ENCODE data around the gene SLC6A12. TPM values are rescaled to one million over a fixed set of nuclear protein-coding genes. Genes with fewer than 3 reads are reported as not detected.
A peak's percentile ranks its signal among the peaks of the same experiment; 100 is the strongest.

Gene SLC6A12
- total and polyA plus RNA-seq, 7 donors, result 0.07 to 0.90 (median 0.30) TPM

DNA sequence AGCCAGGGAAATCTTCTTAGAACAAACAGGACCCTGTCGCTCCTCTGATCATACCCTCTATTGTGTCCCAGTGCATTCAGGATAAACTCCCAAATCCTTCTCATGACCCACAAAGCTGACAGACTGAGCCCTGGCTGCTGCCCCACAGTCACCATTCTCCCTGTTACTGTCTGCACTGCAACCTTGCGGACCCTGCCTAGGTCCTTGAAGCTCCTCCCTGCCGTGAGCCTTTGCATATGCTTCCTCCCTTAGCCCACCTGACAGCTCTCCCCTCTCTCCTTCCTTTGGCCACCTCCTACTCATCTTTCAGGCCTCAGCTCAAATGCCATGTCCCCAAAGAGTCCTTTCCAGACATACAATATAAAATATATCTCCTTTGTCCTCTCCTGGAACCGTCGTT, 62.4 kb downstream of the SLC6A12 start:
- WGBS, 3 donors, result 77 to 78% (median 78%) methylated on average over 5 of the region's 5 CpGs
- intact Hi-C loops (cut with DNase I), result no loop called here
- no peak for ATAC-seq
- peaks cover 0 to 11% (median 4%) of the 10 kb centered on the region in 3 donors for H3K27me3 ChIP-seq (ENCODE audit: insufficient read depth in 3 of 3, low read length in 2 of 3)
- no peaks in the 10 kb centered on the region for H3K9me3 ChIP-seq
- no peaks in the 10 kb centered on the region for H3K36me3 ChIP-seq (ENCODE audit: insufficient read depth in 1 of 2, low read depth in 1 of 2)
- H3K4me3 ChIP-seq, result no peak overlapping the region
- no peak for DNase-seq
- H3K4me1 ChIP-seq, result no peaks in the 10 kb centered on the region
- TF ChIP-seq, protein P1, sequence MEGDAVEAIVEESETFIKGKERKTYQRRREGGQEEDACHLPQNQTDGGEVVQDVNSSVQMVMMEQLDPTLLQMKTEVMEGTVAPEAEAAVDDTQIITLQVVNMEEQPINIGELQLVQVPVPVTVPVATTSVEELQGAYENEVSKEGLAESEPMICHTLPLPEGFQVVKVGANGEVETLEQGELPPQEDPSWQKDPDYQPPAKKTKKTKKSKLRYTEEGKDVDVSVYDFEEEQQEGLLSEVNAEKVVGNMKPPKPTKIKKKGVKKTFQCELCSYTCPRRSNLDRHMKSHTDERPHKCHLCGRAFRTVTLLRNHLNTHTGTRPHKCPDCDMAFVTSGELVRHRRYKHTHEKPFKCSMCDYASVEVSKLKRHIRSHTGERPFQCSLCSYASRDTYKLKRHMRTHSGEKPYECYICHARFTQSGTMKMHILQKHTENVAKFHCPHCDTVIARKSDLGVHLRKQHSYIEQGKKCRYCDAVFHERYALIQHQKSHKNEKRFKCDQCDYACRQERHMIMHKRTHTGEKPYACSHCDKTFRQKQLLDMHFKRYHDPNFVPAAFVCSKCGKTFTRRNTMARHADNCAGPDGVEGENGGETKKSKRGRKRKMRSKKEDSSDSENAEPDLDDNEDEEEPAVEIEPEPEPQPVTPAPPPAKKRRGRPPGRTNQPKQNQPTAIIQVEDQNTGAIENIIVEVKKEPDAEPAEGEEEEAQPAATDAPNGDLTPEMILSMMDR (IDR thresholded peaks at IDR 0.05), result no peak
- H3K27ac ChIP-seq, result no peak overlapping the region

DNA sequence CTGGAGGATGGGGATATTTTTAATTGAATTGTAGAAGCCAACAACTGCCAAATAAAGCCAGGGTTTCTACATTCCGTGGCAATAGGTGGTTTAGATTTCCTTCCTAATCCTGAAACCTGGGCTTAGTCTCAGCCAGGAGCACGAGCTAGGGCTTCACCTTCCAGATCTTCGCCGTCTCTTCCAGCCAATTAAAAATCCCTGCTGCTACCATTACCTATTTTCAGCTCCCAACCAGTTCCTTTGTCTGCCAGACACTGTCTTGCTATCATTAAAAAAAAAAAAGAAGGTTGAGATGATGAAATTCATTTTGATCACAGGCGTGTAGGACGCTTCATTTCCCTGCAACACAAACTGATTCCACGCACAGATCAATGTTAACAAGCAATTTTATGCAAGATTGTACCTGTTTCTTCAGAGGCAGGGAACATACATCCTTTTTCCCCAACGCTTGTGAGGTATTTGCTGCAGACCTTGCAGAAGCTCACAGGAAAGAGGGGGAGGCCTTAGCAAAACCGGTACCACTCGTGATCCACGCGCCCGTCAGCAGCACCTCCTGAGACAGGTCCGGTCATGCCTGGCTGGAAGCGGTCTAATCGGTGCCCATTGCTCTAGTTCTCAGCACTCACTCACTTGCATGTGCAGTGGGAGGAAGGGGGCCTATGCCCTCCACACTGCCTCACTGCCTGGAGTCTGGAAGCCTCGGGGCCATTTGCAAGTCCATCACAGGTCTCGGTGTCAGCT, 65.1 kb downstream of the SLC6A12 start:
- 74 to 78% (median 77%) methylated on average over 18 of the region's 18 CpGs for WGBS, 3 donors
- Histone ChIP-seq H3K9me3 (no peaks in the 10 kb centered on the region), H3K4me3 (no peak overlapping the region), H3K27ac (no peak overlapping the region), H3K4me1 (no peaks in the 10 kb centered on the region), H3K36me3 (ENCODE audit: insufficient read depth in 1 of 2, low read depth in 1 of 2) (no peaks in the 10 kb centered on the region), H3K27me3 (ENCODE audit: insufficient read depth in 3 of 3, low read length in 2 of 3) (peaks cover 0 to 3% (median 0%) of the 10 kb centered on the region in 3 donors)
- ATAC-seq (no peak), DNase-seq (no peak)
- TF ChIP-seq, protein P1 (IDR thresholded peaks at IDR 0.05), result no peak
- intact Hi-C loops (cut with DNase I), result no loop called here

DNA sequence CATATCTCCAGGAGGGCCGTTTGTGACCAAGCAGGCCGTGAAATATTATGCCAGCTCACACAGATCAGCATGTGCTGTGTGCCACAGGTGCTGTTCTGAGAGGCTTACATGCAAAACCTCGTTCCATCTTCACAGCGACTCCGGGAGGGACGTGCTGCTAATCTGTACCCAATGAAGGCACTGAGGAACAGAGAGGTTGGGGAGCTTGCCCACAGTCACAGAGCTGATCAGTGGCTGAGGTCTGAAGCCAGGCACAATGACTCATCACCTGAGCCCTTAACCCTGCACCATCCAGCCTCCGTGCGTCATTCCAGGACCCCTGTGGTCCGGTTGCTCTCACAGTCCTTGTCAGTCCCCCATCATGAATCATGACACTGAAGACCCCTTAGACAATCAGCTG, 66.7 kb downstream of the SLC6A12 start:
- DNase-seq (peak in 1 of 2 donors; percentile 19), ATAC-seq (no peak)
- Histone ChIP-seq H3K27ac (no peak overlapping the region), H3K27me3 (ENCODE audit: insufficient read depth in 3 of 3, low read length in 2 of 3) (peaks cover 0 to 3% (median 0%) of the 10 kb centered on the region in 3 donors), H3K4me3 (no peak overlapping the region), H3K4me1 (no peaks in the 10 kb centered on the region), H3K36me3 (ENCODE audit: insufficient read depth in 1 of 2, low read depth in 1 of 2) (no peaks in the 10 kb centered on the region), H3K9me3 (no peaks in the 10 kb centered on the region)
- intact Hi-C loops (cut with DNase I), result no loop called here
- 81 to 92% (median 88%) methylated on average over 9 of the region's 9 CpGs for WGBS, 3 donors
- TF ChIP-seq, protein P1 (IDR thresholded peaks at IDR 0.05), result no peak

GRCh38 chr12:145369-145960, 68.5 kb downstream of the SLC6A12 start:
- Histone ChIP-seq H3K27me3 (ENCODE audit: insufficient read depth in 3 of 3, low read length in 2 of 3) (peaks cover 0 to 13% (median 1%) of the 10 kb centered on the region in 3 donors), H3K27ac (no peak overlapping the region), H3K4me1 (no peaks in the 10 kb centered on the region), H3K9me3 (no peaks in the 10 kb centered on the region), H3K4me3 (no peak overlapping the region), H3K36me3 (ENCODE audit: insufficient read depth in 1 of 2, low read depth in 1 of 2) (no peaks in the 10 kb centered on the region)
- ATAC-seq (peak in 1 of 4 donors; percentile 16), DNase-seq (peak in 1 of 2 donors; percentile 36)
- TF ChIP-seq, protein P1 (IDR thresholded peaks at IDR 0.05), result no peak
- intact Hi-C loops (cut with DNase I), result no loop called here
- 38 to 52% (median 48%) methylated on average over 14 of the region's 14 CpGs for WGBS, 3 donors
